Skin of body (tissue), 2 donors: Measurements from ENCODE around the gene CR1. TPM values are rescaled to one million over a fixed set of nuclear protein-coding genes. Genes with fewer than 3 reads are reported as not detected.
"Not testable (repeated sequence)": the region's sequence is repeated elsewhere in the genome, so short reads cannot be mapped to it uniquely, and the experiment has no call there.

ENCODE experiments used
- DNase-seq: peaks from one replicate; lab custom pipeline; 2025; lab: John Stamatoyannopoulos, UW
- total RNA-seq: library from RNA; depleted of rRNA; stranded (reverse); fragments of >200 nt; gene quantifications from one replicate; pipeline ENCODE4 v1.2.3, GENCODE V29; 2014

The CR1 gene
- total RNA-seq, 1 donor from 2014 or later, result 3.8 TPM

GRCh38 chr1:207644166-207644851 lies 148.4 kb downstream of the CR1 start:
- no peak for DNase-seq

GRCh38 chr1:207644852-207645634 lies 149.1 kb downstream of the CR1 start, which contains the start of gene CR1L:
Gene CR1L, plus strand, starts transcription at chr1:207645133. Its CDS starts 101 bp downstream, at chr1:207645234.
- peak; percentile 18 for DNase-seq

- DNase-seq, result no peak
Measured at GRCh38 chr1:207645635-207646081, 149.7 kb downstream of the CR1 start.

GRCh38 chr1:207646171-207646570 lies 150.2 kb downstream of the CR1 start:
- DNase-seq, result no peak

- DNase-seq, result no peak
Measured at GRCh38 chr1:207646944-207647579, 151.1 kb downstream of the CR1 start.

- no peak for DNase-seq
Measured at GRCh38 chr1:207647671-207648333, 151.8 kb downstream of the CR1 start.

- no peak for DNase-seq
Measured at GRCh38 chr1:207648334-207649209, 152.6 kb downstream of the CR1 start.

GRCh38 chr1:207649210-207649753 lies 153.3 kb downstream of the CR1 start:
- no peak for DNase-seq

GRCh38 chr1:207649865-207650580 lies 154.1 kb downstream of the CR1 start:
- no peak for DNase-seq

GRCh38 chr1:207651583-207651982 lies 155.6 kb downstream of the CR1 start:
- no peak for DNase-seq

- DNase-seq, result no peak
Measured at GRCh38 chr1:207654320-207654719, 158.4 kb downstream of the CR1 start.

- DNase-seq, result no peak
Measured at GRCh38 chr1:207658408-207658807, 162.5 kb downstream of the CR1 start.

- no peak for DNase-seq
Measured at GRCh38 chr1:207658904-207659485, 163.0 kb downstream of the CR1 start.

GRCh38 chr1:207659545-207660153 lies 163.7 kb downstream of the CR1 start:
- no peak for DNase-seq

- DNase-seq, result not testable (repeated sequence)
Measured at GRCh38 chr1:207661420-207661819, 165.5 kb downstream of the CR1 start.

- no peak for DNase-seq
Measured at GRCh38 chr1:207666342-207666741, 170.4 kb downstream of the CR1 start.

- DNase-seq, result no peak
Measured at GRCh38 chr1:207669528-207670009, 173.6 kb downstream of the CR1 start.

- no peak for DNase-seq
Measured at GRCh38 chr1:207670192-207670591, 174.2 kb downstream of the CR1 start.

GRCh38 chr1:207670997-207671396 lies 175.0 kb downstream of the CR1 start:
- DNase-seq, result no peak
